Measurements from ENCODE around the gene COX7A2L.

The COX7A2L gene

DNA sequence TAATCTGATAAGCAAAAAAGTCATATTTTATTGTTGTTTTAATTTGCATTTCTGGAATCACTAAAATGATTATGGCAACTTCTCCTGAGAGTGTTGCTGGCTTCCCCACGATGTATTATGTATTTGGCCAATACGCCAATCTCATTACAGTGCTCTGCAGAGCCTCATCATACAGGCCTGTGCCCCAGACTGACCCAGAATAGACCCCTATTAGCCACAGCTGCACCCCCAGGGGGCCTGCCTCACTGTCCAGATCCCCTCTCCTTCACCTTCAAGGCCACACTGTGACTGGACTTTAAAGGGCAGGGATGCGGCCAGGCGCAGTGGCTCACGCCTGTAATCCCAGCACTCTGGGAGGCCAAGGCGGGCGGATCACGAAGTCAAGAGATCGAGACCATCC is 17.4 kb upstream of the COX7A2L start:
- no peak overlapping the region for H3K27ac Mint-ChIP-seq
- H3K27me3 Mint-ChIP-seq = no peaks in the 10 kb centered on the region
- no peaks in the 10 kb centered on the region for H3K4me1 Mint-ChIP-seq (ENCODE audit: low read depth)
- H3K9me3 Mint-ChIP-seq = no peaks in the 10 kb centered on the region
- H3K36me3 Mint-ChIP-seq (ENCODE audit: low read depth) = no peaks in the 10 kb centered on the region
- no peak overlapping the region for H3K4me3 Mint-ChIP-seq
- intact Hi-C loops (cut with micrococcal nuclease) = no loop called here

DNA sequence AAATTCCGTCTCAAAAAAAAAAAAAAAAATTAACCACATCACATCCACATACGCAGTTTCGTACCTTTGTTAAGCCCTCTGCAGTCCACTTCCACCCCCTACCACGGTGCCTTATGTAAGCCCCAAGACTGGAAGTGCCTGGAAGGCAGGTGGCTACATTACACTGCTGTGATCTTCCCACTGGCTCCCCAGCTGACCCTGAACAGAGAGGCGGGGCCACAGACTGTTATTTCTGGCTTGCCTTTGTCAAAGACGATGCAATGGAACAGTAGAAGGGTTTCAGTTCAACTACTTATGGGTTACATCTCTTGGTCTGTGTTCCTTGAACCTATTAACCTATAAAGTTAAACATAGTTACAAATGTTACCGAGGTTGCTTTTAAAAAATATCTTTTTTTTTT is 15.7 kb upstream of the COX7A2L start:
- no peaks in the 10 kb centered on the region for H3K27me3 Mint-ChIP-seq
- no peaks in the 10 kb centered on the region for H3K9me3 Mint-ChIP-seq
- intact Hi-C loops (cut with micrococcal nuclease) = no loop called here
- H3K36me3 Mint-ChIP-seq (ENCODE audit: low read depth) = no peaks in the 10 kb centered on the region
- H3K4me1 Mint-ChIP-seq (ENCODE audit: low read depth) = no peaks in the 10 kb centered on the region
- no peak overlapping the region for H3K4me3 Mint-ChIP-seq
- no peak overlapping the region for H3K27ac Mint-ChIP-seq

DNA sequence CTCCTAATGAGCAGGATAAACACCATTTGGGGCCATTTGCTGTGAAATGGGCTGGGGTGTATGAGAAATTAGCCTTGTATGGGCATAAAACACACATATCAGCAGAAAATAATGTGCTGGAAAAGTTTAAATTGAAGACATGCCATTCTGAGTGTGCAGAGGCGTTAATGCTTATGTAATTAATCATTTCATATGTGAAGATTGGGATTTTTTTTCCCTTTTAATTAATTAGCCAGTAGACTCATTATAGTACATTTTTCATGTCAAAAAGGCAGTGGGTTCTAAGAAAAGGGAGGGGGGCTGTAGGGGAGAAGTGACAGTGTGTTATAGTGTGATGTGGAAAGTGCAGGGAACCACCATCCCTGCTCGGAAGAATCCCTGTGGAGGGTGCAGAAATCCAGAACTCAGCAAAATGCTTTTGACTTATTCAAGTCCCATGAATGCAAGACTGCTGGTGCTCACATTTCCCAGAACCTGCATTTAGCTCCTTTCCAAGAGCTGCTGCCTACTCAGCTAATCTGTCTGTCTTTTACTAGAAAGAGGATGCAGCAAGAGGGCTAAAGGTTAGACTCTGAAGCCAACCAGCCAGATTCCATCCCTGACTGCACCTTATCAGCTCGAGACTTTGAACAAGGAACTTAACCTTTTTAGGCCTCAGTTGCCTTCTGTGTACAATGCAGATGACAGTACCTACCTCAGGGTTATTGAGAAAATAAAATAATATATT is 11.6 kb upstream of the COX7A2L start:
- Mint-ChIP-seq H3K9me3 (no peaks in the 10 kb centered on the region), H3K36me3 (ENCODE audit: low read depth) (no peaks in the 10 kb centered on the region), H3K4me3 (no peak overlapping the region), H3K4me1 (ENCODE audit: low read depth) (peaks cover 5% of the 10 kb centered on the region), H3K27me3 (peaks cover 2% of the 10 kb centered on the region), H3K27ac (no peak overlapping the region)
- intact Hi-C loops (cut with micrococcal nuclease) = no loop called here

DNA sequence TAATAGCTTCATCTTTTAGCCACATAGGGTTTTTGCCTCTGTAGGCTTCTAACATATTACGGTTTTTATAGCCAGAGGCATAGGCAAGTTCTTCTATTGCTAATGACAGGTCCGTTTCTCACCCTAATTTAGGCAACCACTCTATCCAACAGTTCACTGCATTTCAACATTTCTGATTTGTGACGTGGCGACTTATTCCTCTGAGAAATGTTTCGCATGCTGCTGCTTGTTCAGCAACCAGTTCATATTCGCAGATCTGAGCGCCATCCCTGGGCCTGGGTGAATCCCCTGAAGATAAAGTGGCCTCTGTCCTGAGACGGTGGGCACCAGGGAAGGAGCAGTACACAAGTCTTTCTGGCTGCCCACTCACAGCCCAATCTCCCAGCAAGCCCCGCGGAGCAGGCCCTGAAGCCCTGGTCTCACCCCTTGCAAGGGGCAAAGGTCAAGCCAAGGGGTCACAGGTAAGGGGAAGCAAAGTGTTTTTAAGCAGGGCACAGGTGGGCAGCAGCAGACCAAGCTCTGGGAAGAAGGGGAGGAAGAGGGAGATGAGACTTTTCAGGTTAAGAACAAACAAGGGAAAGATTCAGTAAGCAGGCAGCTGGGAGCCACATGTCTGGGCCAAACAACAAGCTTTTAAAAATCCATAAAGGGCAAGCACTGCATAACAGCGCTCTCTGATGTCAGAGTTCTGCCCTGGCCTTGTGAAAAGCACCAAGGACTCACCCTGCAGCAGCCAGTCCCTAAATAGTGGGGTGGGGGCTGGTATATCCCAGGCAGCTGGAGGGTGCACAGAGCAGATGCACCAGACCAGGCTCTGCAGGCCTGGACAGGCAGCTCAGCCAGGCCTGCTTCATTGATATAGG is 10.8 kb upstream of the COX7A2L start:
- H3K36me3 Mint-ChIP-seq (ENCODE audit: low read depth) = no peaks in the 10 kb centered on the region
- H3K27me3 Mint-ChIP-seq = peaks cover 2% of the 10 kb centered on the region
- intact Hi-C loops (cut with micrococcal nuclease) = no loop called here
- H3K27ac Mint-ChIP-seq = no peak overlapping the region
- no peaks in the 10 kb centered on the region for H3K9me3 Mint-ChIP-seq
- H3K4me1 Mint-ChIP-seq (ENCODE audit: low read depth) = peaks cover 5% of the 10 kb centered on the region
- no peak overlapping the region for H3K4me3 Mint-ChIP-seq

DNA sequence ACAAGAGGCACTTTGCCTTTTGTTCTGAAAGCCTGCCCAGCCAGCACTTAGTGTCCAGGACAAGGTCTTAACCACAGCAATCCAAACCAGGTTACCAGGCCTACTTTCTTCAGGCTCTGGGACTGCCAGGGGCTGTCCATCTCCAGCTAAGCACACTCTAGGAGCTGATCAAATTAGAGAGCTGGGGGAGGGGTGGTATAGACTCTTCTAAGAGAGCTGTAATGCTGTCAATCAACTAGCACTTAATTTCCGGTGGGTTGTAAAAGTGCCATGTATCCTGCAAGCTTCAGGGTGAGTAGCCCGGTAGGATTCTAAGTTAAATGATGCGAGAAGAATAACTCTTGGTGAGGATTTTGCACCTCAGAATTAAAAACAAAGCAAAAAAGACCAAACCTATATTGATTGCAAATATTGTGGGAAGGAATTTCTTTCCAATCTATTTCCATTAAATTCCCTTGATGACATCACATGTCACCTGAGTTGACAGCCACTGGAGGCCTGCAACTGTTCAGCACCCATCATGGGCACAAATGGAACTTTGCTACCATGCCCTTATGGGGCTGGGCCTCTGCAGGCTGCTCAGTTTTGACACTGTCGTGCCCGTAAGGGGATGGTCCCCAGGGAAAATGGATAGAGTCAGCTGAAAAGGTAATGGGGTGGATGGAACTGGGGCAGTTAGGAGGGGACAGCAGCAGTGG is 8.7 kb upstream of the COX7A2L start:
- intact Hi-C loops (cut with micrococcal nuclease) = loop anchor here (10.0 kb wide), 1 partner anchor 645 kb away; no protein-coding TSS in a partner anchor
- Mint-ChIP-seq H3K4me3 (no peak overlapping the region), H3K4me1 (ENCODE audit: low read depth) (peaks cover 5% of the 10 kb centered on the region), H3K27me3 (peaks cover 2% of the 10 kb centered on the region), H3K9me3 (no peaks in the 10 kb centered on the region), H3K36me3 (ENCODE audit: low read depth) (no peaks in the 10 kb centered on the region), H3K27ac (no peak overlapping the region)

DNA sequence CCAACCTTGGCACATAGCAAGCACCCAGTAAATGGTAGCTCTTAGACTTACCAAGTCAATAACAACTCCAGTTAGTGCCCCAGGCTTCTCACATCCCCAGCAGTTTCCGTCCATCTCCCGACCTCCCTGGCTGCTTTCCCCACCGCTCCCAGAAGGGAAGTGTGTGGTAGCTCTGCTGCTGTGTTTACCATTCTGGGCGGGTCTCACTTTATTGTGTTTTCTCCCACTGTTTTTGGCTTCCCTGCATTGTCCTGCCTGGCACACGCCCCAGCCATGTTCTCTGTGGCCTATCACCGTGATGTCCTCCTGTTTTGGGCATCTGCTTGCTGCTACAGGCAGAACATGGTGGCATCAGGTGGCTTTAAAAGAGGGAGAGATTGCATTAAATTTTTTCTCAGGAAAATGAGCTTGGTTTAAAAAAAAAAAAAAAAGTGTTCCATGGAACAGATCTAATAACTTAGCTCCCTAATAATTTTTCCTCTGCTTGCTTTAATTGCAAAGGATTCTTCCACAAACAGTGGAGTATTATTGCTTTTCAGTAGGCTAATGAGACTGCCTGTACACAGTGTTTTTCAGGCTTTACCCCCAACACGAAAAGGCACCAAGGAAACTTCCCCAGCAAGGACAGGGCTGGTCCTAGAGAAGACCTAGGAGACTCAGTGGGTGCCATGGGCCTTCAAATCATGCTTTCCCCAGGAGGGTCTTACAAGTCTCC is 8.0 kb upstream of the COX7A2L start:
- Mint-ChIP-seq H3K36me3 (ENCODE audit: low read depth) (no peaks in the 10 kb centered on the region), H3K4me3 (no peak overlapping the region), H3K27me3 (peaks cover 2% of the 10 kb centered on the region), H3K9me3 (no peaks in the 10 kb centered on the region), H3K4me1 (ENCODE audit: low read depth) (peaks cover 5% of the 10 kb centered on the region), H3K27ac (no peak overlapping the region)
- intact Hi-C loops (cut with micrococcal nuclease) = loop anchor here (10.0 kb wide), 1 partner anchor 644 kb away; no protein-coding TSS in a partner anchor

DNA sequence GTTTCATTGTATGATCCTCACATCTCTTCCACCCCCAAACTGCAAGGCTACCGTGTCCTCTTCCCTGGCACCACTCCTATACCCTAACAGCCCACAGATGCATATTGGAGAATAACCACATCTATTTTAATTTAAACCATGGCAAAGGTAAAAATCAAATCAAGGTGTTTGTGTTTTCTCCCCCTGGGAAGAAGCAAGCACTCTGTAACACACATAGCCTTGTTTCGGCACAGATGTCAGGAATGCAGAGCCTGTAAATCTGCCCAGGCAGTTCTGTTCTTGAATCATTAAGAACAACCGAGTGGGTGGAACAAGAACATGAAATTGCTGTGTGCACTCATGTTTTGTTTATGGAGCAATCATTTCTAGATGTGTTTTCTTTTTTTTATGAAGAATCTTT is 6.8 kb upstream of the COX7A2L start:
- H3K27me3 Mint-ChIP-seq = peaks cover 10% of the 10 kb centered on the region
- H3K27ac Mint-ChIP-seq = no peak overlapping the region
- no peaks in the 10 kb centered on the region for H3K36me3 Mint-ChIP-seq (ENCODE audit: low read depth)
- H3K9me3 Mint-ChIP-seq = no peaks in the 10 kb centered on the region
- H3K4me1 Mint-ChIP-seq (ENCODE audit: low read depth) = peaks cover 5% of the 10 kb centered on the region
- H3K4me3 Mint-ChIP-seq = no peak overlapping the region
- intact Hi-C loops (cut with micrococcal nuclease) = loop anchor here (10.0 kb wide), 1 partner anchor 643 kb away; no protein-coding TSS in a partner anchor

DNA sequence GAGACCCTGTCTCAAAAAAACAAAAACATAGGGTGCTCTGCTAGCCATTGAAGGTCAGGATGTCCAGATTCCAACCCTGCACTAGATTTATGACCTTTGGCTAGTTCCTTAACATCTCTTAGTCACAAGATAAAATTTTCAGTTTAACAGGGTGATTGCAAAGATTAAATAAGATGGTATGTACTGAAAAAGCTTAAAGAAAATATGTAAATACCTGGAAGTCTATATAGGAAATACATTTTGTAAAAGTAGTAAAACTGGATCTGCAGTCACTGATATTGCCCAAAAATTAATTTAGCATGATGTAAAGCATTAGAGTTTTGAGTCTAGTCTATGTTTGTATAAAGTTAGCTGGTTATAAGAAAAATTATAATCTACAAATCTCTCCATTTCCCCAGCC is 5.4 kb upstream of the COX7A2L start:
- H3K4me3 Mint-ChIP-seq = no peak overlapping the region
- no peaks in the 10 kb centered on the region for H3K9me3 Mint-ChIP-seq
- no peak overlapping the region for H3K27ac Mint-ChIP-seq
- H3K4me1 Mint-ChIP-seq (ENCODE audit: low read depth) = peaks cover 5% of the 10 kb centered on the region
- intact Hi-C loops (cut with micrococcal nuclease) = loop anchor here (10.0 kb wide), 1 partner anchor 642 kb away; no protein-coding TSS in a partner anchor
- H3K36me3 Mint-ChIP-seq (ENCODE audit: low read depth) = no peaks in the 10 kb centered on the region
- H3K27me3 Mint-ChIP-seq = peaks cover 11% of the 10 kb centered on the region

DNA sequence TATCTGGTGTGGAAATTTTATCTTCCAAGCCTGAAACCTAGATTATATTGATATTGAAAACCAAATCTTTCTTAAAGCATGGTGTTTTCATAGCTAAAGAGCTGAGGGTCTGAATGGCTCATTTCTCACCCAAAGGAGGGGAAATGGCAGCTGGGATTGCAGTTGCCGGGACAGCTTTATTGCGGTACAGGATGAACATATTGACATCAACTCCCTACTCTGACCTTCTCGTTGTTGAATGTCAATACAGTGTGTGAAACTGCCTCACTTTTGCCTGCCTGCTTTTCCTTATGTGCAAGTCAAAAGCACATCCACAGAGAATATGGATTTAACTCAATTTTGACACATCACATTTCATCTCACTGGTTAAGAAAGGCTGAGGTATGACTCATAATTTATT is 3.6 kb upstream of the COX7A2L start:
- no peaks in the 10 kb centered on the region for H3K9me3 Mint-ChIP-seq
- intact Hi-C loops (cut with micrococcal nuclease) = loop anchor here (10.0 kb wide), 1 partner anchor 640 kb away; no protein-coding TSS in a partner anchor

DNA sequence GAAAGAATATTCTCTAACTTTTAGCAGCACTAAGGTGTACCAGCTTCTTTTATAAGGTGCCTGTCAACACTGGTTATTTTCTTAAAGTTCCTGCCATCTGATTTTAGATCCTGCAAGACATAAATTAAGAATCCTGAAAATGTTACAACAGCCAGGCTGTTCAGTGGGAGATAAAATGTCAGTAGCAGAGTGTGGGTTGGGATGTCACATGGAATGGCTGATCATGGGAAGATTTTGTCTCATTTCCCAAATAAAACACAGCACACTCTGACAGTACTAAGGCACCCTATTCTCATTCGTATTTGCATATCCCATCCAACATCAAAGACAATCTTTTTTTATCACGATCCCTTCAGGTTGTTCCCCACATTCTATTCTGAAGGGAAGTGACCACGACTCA is 2.4 kb upstream of the COX7A2L start:
- H3K27ac Mint-ChIP-seq = no peak overlapping the region
- peaks cover 21% of the 10 kb centered on the region for H3K4me1 Mint-ChIP-seq (ENCODE audit: low read depth)
- no peak overlapping the region for H3K4me3 Mint-ChIP-seq
- intact Hi-C loops (cut with micrococcal nuclease) = loop anchor here (10.0 kb wide), 1 partner anchor 639 kb away; no protein-coding TSS in a partner anchor
- H3K36me3 Mint-ChIP-seq (ENCODE audit: low read depth) = peaks cover 9% of the 10 kb centered on the region
- no peaks in the 10 kb centered on the region for H3K9me3 Mint-ChIP-seq
- peaks cover 11% of the 10 kb centered on the region for H3K27me3 Mint-ChIP-seq

More for the DNA sequence above, 3.6 kb upstream of the COX7A2L start:
- H3K27ac Mint-ChIP-seq = no peak overlapping the region
- H3K4me3 Mint-ChIP-seq = no peak overlapping the region
- H3K36me3 Mint-ChIP-seq (ENCODE audit: low read depth) = peaks cover 9% of the 10 kb centered on the region
- H3K4me1 Mint-ChIP-seq (ENCODE audit: low read depth) = peaks cover 15% of the 10 kb centered on the region
- peaks cover 11% of the 10 kb centered on the region for H3K27me3 Mint-ChIP-seq

DNA sequence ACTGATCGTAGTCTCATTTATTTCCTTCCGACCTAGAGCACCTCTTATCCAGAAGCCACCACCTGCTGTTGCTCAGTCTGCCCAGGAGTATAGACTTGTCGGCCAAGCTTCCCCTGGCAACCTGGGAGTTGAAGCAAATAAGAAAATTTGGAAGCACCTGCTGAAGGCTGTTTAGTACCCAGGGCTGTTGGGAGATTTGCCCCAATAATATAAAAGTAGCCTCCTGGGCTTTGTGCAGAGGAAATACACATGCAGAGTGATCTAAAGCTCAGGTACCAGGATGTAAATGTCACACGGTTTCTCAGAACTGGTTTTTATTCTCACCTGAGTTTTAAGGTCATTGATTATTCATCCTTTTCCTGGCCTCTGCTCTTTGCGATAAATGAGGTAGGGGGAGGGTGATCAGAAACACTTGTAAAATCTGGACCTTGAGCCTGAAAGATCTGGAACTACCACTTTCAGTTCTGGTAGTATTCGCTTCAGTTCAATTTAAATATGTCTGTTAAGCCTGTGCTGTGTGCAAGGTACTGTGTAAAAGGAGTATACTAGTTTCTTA is 789 bp upstream of the COX7A2L start:
- Mint-ChIP-seq H3K36me3 (ENCODE audit: low read depth) (peaks cover 9% of the 10 kb centered on the region), H3K27me3 (peaks cover 9% of the 10 kb centered on the region), H3K4me3 (peak overlapping the region; percentile 91), H3K27ac (peak overlapping the region; percentile 94), H3K4me1 (ENCODE audit: low read depth) (peaks cover 31% of the 10 kb centered on the region), H3K9me3 (no peaks in the 10 kb centered on the region)
- intact Hi-C loops (cut with micrococcal nuclease) = loop anchor here (10.0 kb wide), 1 partner anchor 637 kb away; no protein-coding TSS in a partner anchor

DNA sequence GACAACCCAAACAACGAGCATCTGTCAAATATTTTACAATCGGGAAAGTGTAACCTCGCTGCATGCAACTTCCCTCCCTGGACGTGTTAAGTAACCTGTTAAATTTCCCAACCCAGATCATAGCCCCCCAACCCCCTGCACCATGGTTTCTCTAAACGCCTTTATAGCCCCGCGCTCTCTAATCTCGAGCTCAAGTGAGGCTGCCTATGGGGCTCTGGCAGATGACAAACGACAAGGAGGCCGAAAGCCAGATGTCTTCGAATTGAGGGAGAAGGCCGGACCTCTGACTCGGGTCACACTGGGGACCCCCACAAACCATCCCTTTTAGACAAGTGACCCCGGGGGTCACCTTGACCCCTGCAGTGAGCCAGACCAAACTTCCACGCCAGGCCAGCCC is 526 bp downstream of the COX7A2L start:
- intact Hi-C loops (cut with micrococcal nuclease) = loop anchor here (10.0 kb wide), 1 partner anchor 636 kb away; no protein-coding TSS in a partner anchor
- H3K9me3 Mint-ChIP-seq = no peaks in the 10 kb centered on the region
- peaks cover 18% of the 10 kb centered on the region for H3K36me3 Mint-ChIP-seq (ENCODE audit: low read depth)
- peak overlapping the region; percentile 91 for H3K4me3 Mint-ChIP-seq
- H3K4me1 Mint-ChIP-seq (ENCODE audit: low read depth) = peaks cover 42% of the 10 kb centered on the region
- H3K27me3 Mint-ChIP-seq = peaks cover 9% of the 10 kb centered on the region
- peak overlapping the region; percentile 94 for H3K27ac Mint-ChIP-seq

DNA sequence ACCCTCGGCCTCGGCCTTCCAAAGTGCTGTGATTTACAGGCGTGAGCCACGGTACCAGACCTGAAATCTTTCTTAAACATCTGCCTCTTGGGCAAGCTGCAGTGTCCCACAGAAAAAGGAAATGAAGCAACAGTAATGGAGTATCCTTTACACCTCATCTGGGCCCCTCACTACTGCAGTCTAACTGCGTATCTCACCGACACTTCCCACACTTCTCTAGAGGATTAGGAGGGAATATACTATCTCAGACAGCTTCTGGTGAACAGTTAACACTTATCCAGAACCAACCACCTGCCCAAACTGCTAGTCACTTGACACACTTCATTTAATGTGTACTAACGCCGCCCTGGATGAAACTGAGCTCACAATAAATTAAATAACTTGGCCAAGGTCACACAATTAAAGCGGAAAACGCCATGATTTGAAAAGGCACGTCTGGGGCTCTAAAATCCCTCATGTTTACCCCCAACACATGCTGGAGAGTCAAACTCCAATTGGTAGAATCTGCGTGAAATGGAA is 993 bp downstream of the COX7A2L start:
- peaks cover 42% of the 10 kb centered on the region for H3K4me1 Mint-ChIP-seq (ENCODE audit: low read depth)
- no peaks in the 10 kb centered on the region for H3K9me3 Mint-ChIP-seq
- H3K27me3 Mint-ChIP-seq = peaks cover 9% of the 10 kb centered on the region
- peak overlapping the region; percentile 91 for H3K4me3 Mint-ChIP-seq
- intact Hi-C loops (cut with micrococcal nuclease) = loop anchor here (10.0 kb wide), 1 partner anchor 635 kb away; no protein-coding TSS in a partner anchor
- peak overlapping the region; percentile 94 for H3K27ac Mint-ChIP-seq
- H3K36me3 Mint-ChIP-seq (ENCODE audit: low read depth) = peaks cover 18% of the 10 kb centered on the region

Data from dendritic cell treated with granulocyte-macrophage colony-stimulating factor and Interleukin-4, amounts not matched to agents 40 ng/mL and 50 ng/mL, for 4 days (primary cell).